ENCODE results near the gene POLL.

GRCh38 chr10:101557541-101557940 is 30.5 kb downstream of the POLL start:
- TF ChIP-seq CTCF (IDR thresholded peaks at IDR 0.05; ENCODE audit: insufficient read depth, low read depth, low read length): no peak
- no peak for TF ChIP-seq EZH2 (IDR thresholded peaks at IDR 0.05; ENCODE audit: insufficient read depth, low read length)
